Measurements from ENCODE around the gene AUTS2.

The AUTS2 gene

GRCh38 chr7:69598081-69598486 lies at the start of gene AUTS2:
TSS of gene AUTS2 (plus strand) at chr7:69598475. CDS start at chr7:69599654, 1,179 bp downstream.
- peak; percentile 97 for DNase-seq

GRCh38 chr7:69550991-69551390 lies 47.3 kb upstream of the AUTS2 start:
- DNase-seq = no peak

GRCh38 chr7:69553190-69553589 lies 45.1 kb upstream of the AUTS2 start:
- DNase-seq = peak in 1 of 3 experiments; percentile 11

- no peak for DNase-seq
Observed at GRCh38 chr7:69561266-69561960, 36.9 kb upstream of the AUTS2 start.

GRCh38 chr7:69564454-69565417 lies 33.5 kb upstream of the AUTS2 start:
- peak; percentile 34 to 85 (median 76) for DNase-seq

DNA sequence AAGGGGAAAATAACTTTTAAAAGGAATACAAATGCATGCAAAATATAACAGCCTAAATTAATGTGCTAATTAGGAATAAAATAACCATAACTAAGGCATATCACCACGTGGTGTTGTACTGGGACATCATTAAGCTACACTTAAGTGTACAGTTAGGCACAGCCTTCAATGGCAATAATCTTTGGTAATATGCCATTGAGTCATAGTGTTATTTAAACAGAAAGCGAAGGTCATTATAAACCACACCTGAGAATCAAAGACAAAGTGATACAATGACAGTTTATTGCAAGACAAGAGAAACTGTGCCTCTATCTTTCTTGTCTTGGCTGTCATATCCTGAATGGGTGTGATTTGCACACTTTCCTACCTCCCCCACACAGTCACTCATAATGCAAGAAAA lies 30.5 kb upstream of the AUTS2 start:
- peak in 1 of 3 experiments; percentile 45 for DNase-seq

GRCh38 chr7:69568266-69568665 lies 30.0 kb upstream of the AUTS2 start:
- no peak for DNase-seq

DNA sequence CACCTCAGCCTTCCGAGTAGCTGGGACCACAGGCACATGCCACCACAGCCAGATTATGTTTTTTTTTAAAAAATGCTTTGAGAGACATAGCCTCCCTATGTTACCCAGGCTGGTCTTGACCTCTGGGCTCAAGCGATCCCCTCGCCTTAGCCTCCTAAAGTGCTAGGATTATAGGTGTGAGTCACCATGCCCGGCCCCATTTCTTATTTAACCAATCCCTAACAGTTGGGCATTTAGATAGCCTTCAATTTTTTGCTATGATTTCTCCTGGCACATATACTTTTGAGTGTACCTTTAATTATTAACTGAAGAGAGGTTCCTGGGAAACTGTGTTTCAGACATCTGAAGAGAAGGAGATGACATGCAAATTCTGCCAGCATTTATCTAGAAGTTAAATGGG lies 22.6 kb upstream of the AUTS2 start:
- no peak for DNase-seq

GRCh38 chr7:69577221-69577620 lies 21.1 kb upstream of the AUTS2 start:
- DNase-seq = no peak

- DNase-seq = no peak
Observed at GRCh38 chr7:69585169-69585568, 13.1 kb upstream of the AUTS2 start.

GRCh38 chr7:69586321-69586720 lies 12.0 kb upstream of the AUTS2 start:
- no peak for DNase-seq

DNA sequence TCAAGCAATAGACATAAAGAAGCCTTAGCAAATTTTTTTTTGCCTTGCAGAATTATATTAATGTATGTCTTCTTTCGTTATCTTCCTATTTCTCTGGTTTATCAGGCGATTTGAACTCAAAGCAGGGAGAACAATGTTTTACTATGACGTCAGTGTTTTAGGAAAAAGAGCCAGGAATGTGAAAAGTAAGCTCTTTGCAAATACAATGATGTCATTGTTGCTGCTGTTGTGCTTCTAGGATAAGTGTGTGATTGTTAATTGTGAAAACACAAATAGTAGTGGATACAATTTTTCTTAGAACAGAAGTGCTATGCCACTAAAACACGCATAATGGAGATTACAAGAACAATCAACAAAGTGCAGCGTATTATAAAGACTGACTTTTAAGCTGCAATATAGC lies 9.5 kb upstream of the AUTS2 start:
- no peak for DNase-seq

- no peak for DNase-seq
Observed at GRCh38 chr7:69591805-69592204, 6.5 kb upstream of the AUTS2 start.

DNA sequence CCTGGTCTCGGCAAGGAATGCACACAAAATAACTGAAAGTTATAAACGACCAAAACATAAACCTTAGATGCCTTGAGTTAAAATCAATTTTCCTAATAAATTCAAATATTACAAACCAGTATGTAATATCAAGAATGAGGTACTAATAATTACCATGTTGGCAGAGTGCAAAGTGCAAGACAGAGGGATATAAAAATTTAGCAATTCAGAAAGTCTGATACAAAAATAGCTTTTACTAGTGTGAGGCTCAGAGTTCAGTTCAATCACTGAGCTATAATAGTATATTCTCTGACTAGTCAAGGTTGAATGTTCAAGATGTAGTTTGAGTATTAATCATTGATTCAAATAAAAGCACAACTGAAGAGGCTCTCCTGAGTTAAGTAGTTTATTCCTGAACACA lies 4.8 kb upstream of the AUTS2 start:
- no peak for DNase-seq

DNA sequence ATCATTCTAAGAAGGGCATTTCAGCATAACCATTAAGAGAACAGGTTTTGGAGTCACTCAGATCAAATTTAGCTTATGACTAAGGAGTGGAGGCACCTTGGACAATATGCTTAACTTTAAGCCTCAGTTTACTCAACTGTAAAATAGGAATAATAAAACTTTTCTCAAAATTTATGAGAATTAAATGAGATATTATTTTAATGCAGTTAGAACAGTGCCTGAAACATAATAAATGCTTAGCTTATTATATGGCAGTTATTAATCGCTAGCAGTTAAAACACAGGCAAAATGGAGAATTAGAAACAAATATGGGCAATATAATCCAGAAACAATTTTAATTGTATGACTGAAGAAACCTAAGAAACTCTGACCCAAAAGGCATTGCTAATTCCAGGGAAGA lies 2.9 kb upstream of the AUTS2 start:
- no peak for DNase-seq

DNA sequence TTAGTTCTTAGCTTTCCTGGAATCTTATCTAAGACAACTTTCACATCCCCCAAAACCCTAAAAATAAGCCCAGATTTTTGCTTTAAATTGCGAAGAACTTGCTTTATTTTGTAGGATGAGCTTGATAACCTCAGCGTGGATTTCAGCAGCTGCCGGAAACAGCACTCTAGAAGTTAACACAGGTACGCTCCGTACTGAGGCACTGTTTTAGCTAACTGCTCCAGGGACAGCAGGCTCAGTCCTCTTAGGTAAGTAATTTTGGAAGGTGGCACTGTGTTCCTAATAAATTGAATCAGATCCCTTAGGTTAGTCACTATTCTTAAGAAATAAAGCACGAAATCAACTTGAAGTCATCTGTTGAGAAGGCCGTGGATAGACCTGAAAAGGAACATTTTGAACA lies 2.2 kb upstream of the AUTS2 start:
- DNase-seq = no peak

DNA sequence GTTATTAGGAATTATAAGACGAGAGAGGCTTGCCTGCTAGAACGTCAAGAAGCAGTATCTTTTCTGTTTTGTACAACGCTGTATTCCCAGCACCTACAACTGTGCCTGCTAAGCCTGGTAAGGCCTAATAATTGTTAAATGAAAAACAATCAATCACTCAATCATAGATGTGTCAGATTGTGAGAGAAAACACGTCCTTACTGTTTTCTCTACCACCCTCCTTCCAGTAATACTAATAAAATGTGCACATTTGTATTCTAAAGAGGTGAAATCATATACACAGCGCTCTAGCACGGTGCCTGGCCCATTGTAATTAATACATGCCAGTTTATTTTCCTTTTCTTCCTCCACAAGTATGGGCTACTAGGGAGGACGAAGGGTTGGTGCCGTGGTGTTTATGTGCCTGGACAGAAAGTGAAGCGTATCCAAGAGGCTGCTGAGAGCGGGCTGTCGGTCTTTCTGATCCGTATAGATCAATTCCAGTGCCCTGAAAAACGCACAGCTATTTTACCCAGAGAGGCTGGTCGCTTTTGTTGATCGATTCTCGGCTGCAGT lies 1.5 kb upstream of the AUTS2 start:
- DNase-seq = peak in 2 of 3 experiments; percentile 45 to 61

GRCh38 chr7:69597278-69598076 lies 798 bp upstream of the AUTS2 start:
- peak in 2 of 3 experiments; percentile 76 to 84 for DNase-seq

- peak in 2 of 3 experiments; percentile 83 to 89 for DNase-seq
Observed at GRCh38 chr7:69598487-69599285, 411 bp downstream of the AUTS2 start.

GRCh38 chr7:69599286-69599954 lies 1.1 kb downstream of the AUTS2 start:
- peak; percentile 22 to 76 (median 71) for DNase-seq
